ENCODE measurements around the gene NPW.
A peak's percentile ranks its signal among the peaks of the same experiment; 100 is the strongest.

NPW gene

GRCh38 chr16:2023092-2024031, 3.8 kb downstream of the NPW start:
- peaks cover 4 to 5% of the 10 kb centered on the region in 2 donors for H3K9me3 ChIP-seq (replicated peaks in 1 of 2; ENCODE audit: control insufficient read depth in 2 of 2, insufficient read depth in 1 of 2, low read depth in 1 of 2, low read length in 2 of 2)
- peak overlapping the region; percentile 89 for H3K23ac ChIP-seq (ENCODE audit: low read depth, low read length, poor library complexity)
- no CpG with 5 or more reads among the region's 53 CpGs for WGBS, 2 donors (ENCODE audit: extremely low coverage in 2 of 2, insufficient read length in 2 of 2, insufficient replicate concordance in 1 of 2)
- peak overlapping the region; percentile 83 for H2BK120ac ChIP-seq (ENCODE audit: low read depth, low read length)
- no peak overlapping the region for H3K27ac ChIP-seq (replicated peaks; ENCODE audit: low read length)
- H3K4me3 ChIP-seq (ENCODE audit: low read length in 2 of 2), result peak overlapping the region; percentile 34 to 66
- H3K4me1 ChIP-seq (ENCODE audit: control insufficient read depth in 2 of 2, insufficient read depth in 1 of 2, low read depth in 1 of 2, low read length in 2 of 2), result peaks cover 11 to 17% of the 10 kb centered on the region in 2 donors
- H2AK5ac ChIP-seq (ENCODE audit: low read depth, low read length), result peak overlapping the region; percentile 97
- peaks cover 22 to 67% (median 62%) of the 10 kb centered on the region in 3 experiments for H3K27me3 ChIP-seq (ENCODE audit: control insufficient read depth in 3 of 3, insufficient read depth in 3 of 3, low read depth in 1 of 3, low read length in 3 of 3)
- H2BK12ac ChIP-seq (ENCODE audit: low read length), result no peak overlapping the region
- peak overlapping the region; percentile 95 for H2BK15ac ChIP-seq (ENCODE audit: low read length)
- peak overlapping the region; percentile 80 for H3K4me2 ChIP-seq (ENCODE audit: insufficient read depth, low read length, poor library complexity, severe bottlenecking)
- peak overlapping the region; percentile 8 for H3K4ac ChIP-seq (ENCODE audit: low read length)
- H2AFZ ChIP-seq (ENCODE audit: low read length), result peak overlapping the region; percentile 93
- peak overlapping the region; percentile 90 for H3K14ac ChIP-seq (ENCODE audit: low read length)
- peak overlapping the region; percentile 53 for H2BK5ac ChIP-seq (ENCODE audit: low read length)
- peak overlapping the region; percentile 63 for H3K9ac ChIP-seq (ENCODE audit: low read depth, low read length, poor library complexity)
- H3K18ac ChIP-seq (ENCODE audit: low read length), result peak overlapping the region; percentile 94
- no peaks in the 10 kb centered on the region for H3K79me1 ChIP-seq (ENCODE audit: low read depth, low read length)
- H3K36me3 ChIP-seq (replicated peaks in 1 of 2; ENCODE audit: control insufficient read depth in 2 of 2, insufficient read depth in 2 of 2, low read length in 2 of 2), result no peaks in the 10 kb centered on the region
- peak; percentile 92 for DNase-seq (ENCODE audit: low spot score)
- no peak overlapping the region for H4K8ac ChIP-seq (ENCODE audit: low read depth, low read length)
- H4K91ac ChIP-seq (ENCODE audit: low read depth, low read length, poor library complexity), result no peak overlapping the region

- H3K9ac ChIP-seq (ENCODE audit: low read depth, low read length, poor library complexity), result no peak overlapping the region
- peaks cover 4 to 5% of the 10 kb centered on the region in 2 donors for H3K9me3 ChIP-seq (replicated peaks in 1 of 2; ENCODE audit: control insufficient read depth in 2 of 2, insufficient read depth in 1 of 2, low read depth in 1 of 2, low read length in 2 of 2)
- no peak overlapping the region for H3K14ac ChIP-seq (ENCODE audit: low read length)
- H3K79me1 ChIP-seq (ENCODE audit: low read depth, low read length), result peaks cover 4% of the 10 kb centered on the region
- H3K4ac ChIP-seq (ENCODE audit: low read length), result peak overlapping the region; percentile 8
- WGBS, 2 donors (ENCODE audit: extremely low coverage in 2 of 2, insufficient read length in 2 of 2, insufficient replicate concordance in 1 of 2), result no CpG with 5 or more reads among the region's 12 CpGs
- H3K4me2 ChIP-seq (ENCODE audit: insufficient read depth, low read length, poor library complexity, severe bottlenecking), result no peak overlapping the region
- peak overlapping the region; percentile 97 for H2AK5ac ChIP-seq (ENCODE audit: low read depth, low read length)
- no peak overlapping the region for H3K27ac ChIP-seq (replicated peaks; ENCODE audit: low read length)
- H3K27me3 ChIP-seq (ENCODE audit: control insufficient read depth in 3 of 3, insufficient read depth in 3 of 3, low read depth in 1 of 3, low read length in 3 of 3), result peaks cover 20 to 65% (median 64%) of the 10 kb centered on the region in 3 experiments
- peak overlapping the region; percentile 89 for H3K23ac ChIP-seq (ENCODE audit: low read depth, low read length, poor library complexity)
- H3K4me3 ChIP-seq (ENCODE audit: low read length in 2 of 2), result no peak overlapping the region
- no peaks in the 10 kb centered on the region for H3K36me3 ChIP-seq (replicated peaks in 1 of 2; ENCODE audit: control insufficient read depth in 2 of 2, insufficient read depth in 2 of 2, low read length in 2 of 2)
- peak overlapping the region; percentile 93 for H2AFZ ChIP-seq (ENCODE audit: low read length)
- H3K4me1 ChIP-seq (ENCODE audit: control insufficient read depth in 2 of 2, insufficient read depth in 1 of 2, low read depth in 1 of 2, low read length in 2 of 2), result peaks cover 11 to 17% of the 10 kb centered on the region in 2 donors
- no peak for DNase-seq (ENCODE audit: low spot score)
- no peak overlapping the region for H2BK12ac ChIP-seq (ENCODE audit: low read length)
- H4K8ac ChIP-seq (ENCODE audit: low read depth, low read length), result no peak overlapping the region
- no peak overlapping the region for H4K91ac ChIP-seq (ENCODE audit: low read depth, low read length, poor library complexity)
- peak overlapping the region; percentile 95 for H2BK15ac ChIP-seq (ENCODE audit: low read length)
- peak overlapping the region; percentile 94 for H3K18ac ChIP-seq (ENCODE audit: low read length)
- peak overlapping the region; percentile 83 for H2BK120ac ChIP-seq (ENCODE audit: low read depth, low read length)
- H2BK5ac ChIP-seq (ENCODE audit: low read length), result peak overlapping the region; percentile 42
Measured at GRCh38 chr16:2024032-2024420, 4.4 kb downstream of the NPW start.

- Histone ChIP-seq H2AK5ac (ENCODE audit: low read depth, low read length) (peak overlapping the region; percentile 90), H3K4ac (ENCODE audit: low read length) (peak overlapping the region; percentile 37), H3K4me2 (ENCODE audit: insufficient read depth, low read length, poor library complexity, severe bottlenecking) (no peak overlapping the region), H3K18ac (ENCODE audit: low read length) (peak overlapping the region; percentile 71), H2BK15ac (ENCODE audit: low read length) (peak overlapping the region; percentile 79), H3K9ac (ENCODE audit: low read depth, low read length, poor library complexity) (peak overlapping the region; percentile 21), H3K14ac (ENCODE audit: low read length) (no peak overlapping the region), H4K91ac (ENCODE audit: low read depth, low read length, poor library complexity) (no peak overlapping the region), H4K8ac (ENCODE audit: low read depth, low read length) (no peak overlapping the region), H3K23ac (ENCODE audit: low read depth, low read length, poor library complexity) (peak overlapping the region; percentile 55), H3K4me3 (ENCODE audit: low read length in 2 of 2) (no peak overlapping the region), H3K4me1 (ENCODE audit: control insufficient read depth in 2 of 2, insufficient read depth in 1 of 2, low read depth in 1 of 2, low read length in 2 of 2) (peaks cover 11 to 16% of the 10 kb centered on the region in 2 donors), H2BK120ac (ENCODE audit: low read depth, low read length) (peak overlapping the region; percentile 47), H2AFZ (ENCODE audit: low read length) (peak overlapping the region; percentile 3), H3K27ac (replicated peaks; ENCODE audit: low read length) (no peak overlapping the region), H2BK5ac (ENCODE audit: low read length) (no peak overlapping the region), H3K9me3 (replicated peaks in 1 of 2; ENCODE audit: control insufficient read depth in 2 of 2, insufficient read depth in 1 of 2, low read depth in 1 of 2, low read length in 2 of 2) (peaks cover 4 to 5% of the 10 kb centered on the region in 2 donors), H3K36me3 (replicated peaks in 1 of 2; ENCODE audit: control insufficient read depth in 2 of 2, insufficient read depth in 2 of 2, low read length in 2 of 2) (no peaks in the 10 kb centered on the region), H3K79me1 (ENCODE audit: low read depth, low read length) (peaks cover 4% of the 10 kb centered on the region), H3K27me3 (ENCODE audit: control insufficient read depth in 3 of 3, insufficient read depth in 3 of 3, low read depth in 1 of 3, low read length in 3 of 3) (peaks cover 8 to 52% (median 51%) of the 10 kb centered on the region in 3 experiments), H2BK12ac (ENCODE audit: low read length) (peak overlapping the region; percentile 90)
- WGBS, 2 donors (ENCODE audit: extremely low coverage in 2 of 2, insufficient read length in 2 of 2, insufficient replicate concordance in 1 of 2), result no CpG with 5 or more reads among the region's 14 CpGs
- no peak for DNase-seq (ENCODE audit: low spot score)
Measured at GRCh38 chr16:2025251-2025650, 5.7 kb downstream of the NPW start.

DNA sequence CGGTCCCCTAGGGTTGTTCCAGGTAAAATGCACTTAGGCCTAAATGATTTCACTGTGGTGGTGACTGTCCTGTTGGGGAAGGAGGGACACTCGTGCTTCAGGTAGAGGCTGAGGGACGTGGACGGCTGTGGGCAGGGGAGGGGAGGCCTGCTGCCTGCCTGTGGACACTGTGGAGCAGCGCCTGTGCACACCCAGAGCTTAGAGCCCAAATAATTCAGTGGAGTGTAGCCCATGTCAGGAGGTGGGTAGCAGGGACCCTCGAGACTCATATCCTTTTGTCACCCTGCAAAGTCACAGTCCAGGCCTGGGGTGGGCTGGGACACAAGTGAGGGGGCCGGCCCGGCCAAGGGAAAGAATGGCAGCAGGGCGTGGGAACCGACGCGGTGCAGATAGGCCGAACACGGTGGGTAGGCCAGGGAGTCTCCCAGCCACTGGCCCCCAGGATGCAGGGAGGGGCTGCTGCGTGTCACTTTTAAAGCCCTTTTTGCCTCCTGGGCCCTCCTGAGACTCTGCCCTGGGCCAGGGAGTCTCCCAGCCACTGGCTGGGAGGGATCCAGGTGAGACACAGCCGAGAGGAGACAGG, 6.4 kb downstream of the NPW start:
- Histone ChIP-seq H3K9me3 (replicated peaks in 1 of 2; ENCODE audit: control insufficient read depth in 2 of 2, insufficient read depth in 1 of 2, low read depth in 1 of 2, low read length in 2 of 2) (peaks cover 4 to 5% of the 10 kb centered on the region in 2 donors), H3K4me2 (ENCODE audit: insufficient read depth, low read length, poor library complexity, severe bottlenecking) (no peak overlapping the region), H2BK15ac (ENCODE audit: low read length) (peak overlapping the region; percentile 79), H3K4me3 (ENCODE audit: low read length in 2 of 2) (peak overlapping the region in 1 of 2 donors; percentile 27), H3K23ac (ENCODE audit: low read depth, low read length, poor library complexity) (peak overlapping the region; percentile 55), H3K9ac (ENCODE audit: low read depth, low read length, poor library complexity) (peak overlapping the region; percentile 32), H3K79me1 (ENCODE audit: low read depth, low read length) (peaks cover 4% of the 10 kb centered on the region), H3K14ac (ENCODE audit: low read length) (no peak overlapping the region), H4K8ac (ENCODE audit: low read depth, low read length) (no peak overlapping the region), H3K18ac (ENCODE audit: low read length) (peak overlapping the region; percentile 50), H3K27ac (replicated peaks; ENCODE audit: low read length) (no peak overlapping the region), H3K36me3 (replicated peaks in 1 of 2; ENCODE audit: control insufficient read depth in 2 of 2, insufficient read depth in 2 of 2, low read length in 2 of 2) (no peaks in the 10 kb centered on the region), H2AK5ac (ENCODE audit: low read depth, low read length) (peak overlapping the region; percentile 90), H2BK5ac (ENCODE audit: low read length) (no peak overlapping the region), H4K91ac (ENCODE audit: low read depth, low read length, poor library complexity) (no peak overlapping the region), H3K4ac (ENCODE audit: low read length) (no peak overlapping the region), H2BK12ac (ENCODE audit: low read length) (peak overlapping the region; percentile 46), H3K27me3 (ENCODE audit: control insufficient read depth in 3 of 3, insufficient read depth in 3 of 3, low read depth in 1 of 3, low read length in 3 of 3) (peaks cover 3 to 45% (median 44%) of the 10 kb centered on the region in 3 experiments), H2BK120ac (ENCODE audit: low read depth, low read length) (peak overlapping the region; percentile 47), H3K4me1 (ENCODE audit: control insufficient read depth in 2 of 2, insufficient read depth in 1 of 2, low read depth in 1 of 2, low read length in 2 of 2) (peaks cover 7 to 16% of the 10 kb centered on the region in 2 donors), H2AFZ (ENCODE audit: low read length) (peak overlapping the region; percentile 59)
- no CpG with 5 or more reads among the region's 16 CpGs for WGBS, 2 donors (ENCODE audit: extremely low coverage in 2 of 2, insufficient read length in 2 of 2, insufficient replicate concordance in 1 of 2)
- no peak for DNase-seq (ENCODE audit: low spot score)
